Epithelial cell of proximal tubule (primary cell): Measurements from ENCODE around the gene KRT10. TPM values are rescaled to one million over a fixed set of nuclear protein-coding genes. Genes with fewer than 3 reads are reported as not detected.

Experiments
- DNase-seq: peaks from one replicate; pipeline ENCODE4 v3.0.0-alpha.2; 2011; ENCODE audit warnings: low read depth
- H3K4me3 ChIP-seq: 2 replicates; pipeline ENCODE4 v1.5.1; 2011; ENCODE audit warnings: low read depth, mild to moderate bottlenecking, low read length
- total RNA-seq: library from RNA; depleted of rRNA; stranded (reverse); fragments of >200 nt; gene quantifications from 2 replicates; pipeline ENCODE4 v1.2.3, GENCODE V29; 2015
- TF ChIP-seq, protein P1 (sequence below): conservative IDR thresholded peaks from 2 replicates; pipeline ENCODE4 v1.5.1; 2012; ENCODE audit warnings: low read depth, mild to moderate bottlenecking, low read length

Gene KRT10
- total RNA-seq, 1 donor from 2014 or later = 10.8 TPM

DNA sequence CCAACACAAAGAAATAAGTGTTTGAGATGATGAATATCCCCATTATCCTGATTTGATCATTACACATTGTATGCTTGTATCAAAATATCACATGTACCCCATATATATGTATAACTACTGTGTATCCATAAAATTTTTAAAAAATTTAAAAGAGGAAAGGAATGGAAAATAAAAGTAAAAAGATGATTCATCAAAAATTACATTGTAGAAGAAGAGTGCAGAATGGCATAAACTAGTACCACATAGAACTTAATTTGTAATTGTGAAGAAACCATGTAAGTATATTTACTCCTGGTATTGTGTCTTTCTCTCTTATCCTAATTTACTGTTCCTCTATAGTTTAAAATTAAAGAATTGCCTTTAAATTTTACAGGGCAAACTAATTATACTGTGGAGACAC, 11.5 kb upstream of the KRT10 start:
- H3K4me3 ChIP-seq = no peak overlapping the region
- DNase-seq = no peak
- TF ChIP-seq, protein P1, sequence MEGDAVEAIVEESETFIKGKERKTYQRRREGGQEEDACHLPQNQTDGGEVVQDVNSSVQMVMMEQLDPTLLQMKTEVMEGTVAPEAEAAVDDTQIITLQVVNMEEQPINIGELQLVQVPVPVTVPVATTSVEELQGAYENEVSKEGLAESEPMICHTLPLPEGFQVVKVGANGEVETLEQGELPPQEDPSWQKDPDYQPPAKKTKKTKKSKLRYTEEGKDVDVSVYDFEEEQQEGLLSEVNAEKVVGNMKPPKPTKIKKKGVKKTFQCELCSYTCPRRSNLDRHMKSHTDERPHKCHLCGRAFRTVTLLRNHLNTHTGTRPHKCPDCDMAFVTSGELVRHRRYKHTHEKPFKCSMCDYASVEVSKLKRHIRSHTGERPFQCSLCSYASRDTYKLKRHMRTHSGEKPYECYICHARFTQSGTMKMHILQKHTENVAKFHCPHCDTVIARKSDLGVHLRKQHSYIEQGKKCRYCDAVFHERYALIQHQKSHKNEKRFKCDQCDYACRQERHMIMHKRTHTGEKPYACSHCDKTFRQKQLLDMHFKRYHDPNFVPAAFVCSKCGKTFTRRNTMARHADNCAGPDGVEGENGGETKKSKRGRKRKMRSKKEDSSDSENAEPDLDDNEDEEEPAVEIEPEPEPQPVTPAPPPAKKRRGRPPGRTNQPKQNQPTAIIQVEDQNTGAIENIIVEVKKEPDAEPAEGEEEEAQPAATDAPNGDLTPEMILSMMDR = no peak

DNA sequence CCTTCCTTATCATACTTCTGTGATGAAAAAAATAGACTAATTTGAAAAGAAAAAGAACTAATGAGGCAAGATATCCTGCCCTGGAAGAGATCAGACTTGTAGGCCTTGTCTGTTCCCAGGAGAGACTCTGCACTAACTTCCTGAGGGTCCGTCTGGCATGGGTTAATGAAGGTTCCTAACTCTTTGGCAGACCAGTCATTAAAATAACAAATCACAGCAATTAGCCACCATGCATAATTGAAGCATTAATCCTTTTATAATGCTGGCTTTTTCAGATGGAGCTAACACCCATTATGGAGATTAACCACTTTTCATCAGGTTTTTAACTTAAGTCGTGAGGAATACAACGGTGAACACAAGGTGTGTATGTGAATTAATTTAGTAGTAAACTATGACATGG, 10.4 kb upstream of the KRT10 start:
- H3K4me3 ChIP-seq = no peak overlapping the region
- TF ChIP-seq, protein P1 = no peak
- no peak for DNase-seq

DNA sequence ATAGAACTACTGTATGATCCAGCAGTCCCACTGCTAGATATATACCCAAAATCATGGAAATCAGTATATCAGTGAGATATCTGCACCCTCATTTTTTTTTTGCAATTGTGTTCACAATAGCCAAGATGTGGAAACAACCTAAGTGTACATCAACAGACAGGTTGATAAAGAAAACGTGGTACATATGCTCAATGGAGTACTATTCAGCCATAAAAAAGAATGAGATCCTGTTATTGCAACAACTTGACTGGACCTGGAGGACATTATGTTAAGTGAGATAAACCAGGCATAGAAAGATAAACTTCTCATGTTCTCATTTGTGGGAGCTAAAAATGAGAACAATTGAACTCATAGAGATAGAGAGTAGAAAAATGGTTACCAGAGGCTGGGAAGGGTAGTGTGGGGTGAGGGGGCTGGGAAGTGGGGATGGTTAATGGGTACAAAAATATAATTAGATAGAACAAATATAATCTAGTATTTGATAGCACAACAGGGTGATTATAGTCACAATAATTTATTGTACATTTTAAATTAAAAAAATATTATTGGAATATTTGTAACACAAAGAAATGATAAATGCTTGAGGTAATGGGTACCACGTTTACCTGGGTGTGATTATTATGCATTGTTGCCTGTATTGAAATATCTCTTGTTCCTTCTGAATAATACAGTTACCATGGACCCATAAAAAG, 7.8 kb upstream of the KRT10 start:
- no peak overlapping the region for H3K4me3 ChIP-seq
- no peak for DNase-seq
- TF ChIP-seq, protein P1 = no peak

DNA sequence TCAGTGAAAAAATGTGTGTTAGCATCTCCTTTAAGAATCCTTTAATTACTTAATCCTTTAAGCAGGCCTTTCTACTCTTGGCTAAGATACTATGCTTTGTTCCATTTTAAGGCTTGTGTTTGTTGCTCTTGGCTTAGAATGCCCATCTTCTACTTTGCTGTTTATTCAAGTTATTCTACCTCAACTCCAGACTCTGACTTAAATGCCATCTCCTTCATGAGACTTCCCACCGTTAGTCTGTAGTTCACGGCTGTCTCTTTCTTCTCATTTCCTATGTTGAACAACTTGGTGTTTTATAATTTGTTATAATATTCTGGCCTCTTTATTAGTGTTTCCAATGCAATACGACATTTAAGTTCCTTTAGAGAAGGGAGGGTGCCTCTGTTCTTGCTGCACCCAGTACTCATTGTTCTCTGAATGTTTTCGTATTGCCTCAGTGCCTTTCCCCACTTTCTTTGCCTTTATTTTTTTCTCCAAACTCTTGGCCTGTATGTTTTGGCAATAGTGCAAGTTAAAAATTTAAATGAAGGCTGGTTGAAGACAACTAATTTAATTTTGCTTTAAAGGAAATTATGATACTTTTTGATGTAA, 6.1 kb upstream of the KRT10 start:
- DNase-seq = no peak
- TF ChIP-seq, protein P1 = no peak
- H3K4me3 ChIP-seq = no peak overlapping the region

DNA sequence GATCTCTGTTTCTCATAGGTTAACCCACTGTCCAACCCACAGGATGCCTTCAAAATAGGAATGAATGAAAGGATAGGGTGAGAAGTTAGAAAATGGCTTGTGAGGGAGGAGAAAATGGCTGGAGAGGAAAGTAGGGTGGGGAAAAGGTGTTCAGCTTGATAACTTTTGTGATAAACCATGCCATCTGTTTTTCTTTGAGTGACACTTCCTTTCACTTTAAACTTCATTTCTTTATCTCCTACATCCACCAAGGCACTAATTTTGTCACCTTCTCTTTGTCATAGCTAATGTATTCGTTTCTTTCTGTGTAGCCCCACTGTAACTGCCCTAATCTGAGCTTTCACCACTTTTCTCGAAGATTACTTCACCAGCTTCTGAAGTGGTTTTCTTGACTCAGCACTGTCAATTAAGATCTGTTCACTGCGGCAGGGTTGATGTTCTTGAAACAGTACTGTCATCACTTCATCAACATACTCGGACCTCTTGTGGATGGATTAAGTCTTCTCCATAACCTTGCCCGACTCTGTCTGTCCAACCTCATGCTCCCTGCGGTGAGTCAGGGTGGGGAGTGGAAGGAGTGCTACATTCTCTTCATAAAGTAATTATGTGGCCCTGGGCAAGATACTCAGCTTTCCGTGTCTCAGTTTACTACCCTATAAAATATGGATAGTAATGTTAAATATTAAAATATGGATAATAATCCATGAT, 5.5 kb upstream of the KRT10 start:
- no peak overlapping the region for H3K4me3 ChIP-seq
- TF ChIP-seq, protein P1 = no peak
- DNase-seq = no peak

DNA sequence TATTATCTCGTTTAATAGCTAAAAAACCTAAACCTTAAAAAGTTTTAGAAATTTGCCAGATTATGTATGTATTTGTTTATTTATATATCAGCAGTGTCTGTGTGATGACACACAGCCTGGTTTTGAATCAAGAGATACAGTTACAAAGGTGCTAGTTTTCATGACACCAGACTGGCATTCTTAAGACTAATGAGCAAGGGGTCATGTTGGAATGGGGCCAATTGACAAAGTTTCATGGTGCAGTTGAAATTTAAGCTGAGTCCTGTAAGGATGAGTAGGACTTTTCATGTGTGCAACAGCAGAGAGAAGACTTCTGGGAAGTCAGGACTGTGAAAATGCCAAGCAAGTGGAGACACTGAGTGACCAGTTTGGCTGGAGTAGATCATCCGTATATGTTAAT, 3.2 kb upstream of the KRT10 start:
- TF ChIP-seq, protein P1 = no peak
- no peak for DNase-seq

More for the DNA sequence above, 3.2 kb upstream of the KRT10 start:
- no peak overlapping the region for H3K4me3 ChIP-seq
